GM23338 (cell line): ENCODE results near the gene COX7B. TPM values are rescaled to one million over a fixed set of nuclear protein-coding genes. Genes with fewer than 3 reads are reported as not detected.

Experiments used
- polyA plus RNA-seq: library from polyadenylated mRNA; unstranded; fragments of >200 nt; fragmentation: Nextera tagmentation; extraction: Ambion mirVana; gene quantifications from 2 replicates; pipeline ENCODE4 v1.2.1, GENCODE V29; 2016
- small RNA-seq: library from RNA; depleted of rRNA; stranded (forward); fragments of <200 nt; gene quantifications from one replicate; pipeline ENCODE3, GENCODE V24; 2014; ENCODE audit warnings: low replicate concordance
- total RNA-seq: library from RNA; depleted of rRNA; stranded (reverse); fragments of >200 nt; shearing (Covaris generic); gene quantifications from 2 replicates; pipeline ENCODE4 v1.2.3, GENCODE V29; 2014; rRNA removed

Gene COX7B
- total and polyA plus RNA-seq, 2 experiments from 2014 or later: 411 to 1,029 TPM

Small RNA genes lying within 50 kb of the gene (small RNA-seq; reads per million reads assigned to genes)
- not detected for gene RN7SL460P

Other genes with a start within 250 kb of the COX7B start
- 123 and 162 TPM in 2 replicates for gene ATRX, start 113.3 kb upstream of the COX7B start, total RNA-seq
- gene ATRX, start 113.3 kb upstream of the COX7B start, polyA plus RNA-seq: 107 and 179 TPM in 2 replicates
- gene MAGT1, start 4.0 kb upstream of the COX7B start, total RNA-seq: 42.2 and 43.7 TPM in 2 replicates
- 22.2 and 23.4 TPM in 2 replicates for gene MAGT1, start 4.0 kb upstream of the COX7B start, polyA plus RNA-seq
- gene ATP7A, start 11.2 kb downstream of the COX7B start, total RNA-seq: 2.5 and 3.1 TPM in 2 replicates
- 1.5 and 2.2 TPM in 2 replicates for gene ATP7A, start 11.2 kb downstream of the COX7B start, polyA plus RNA-seq
- gene PGAM4, start 70.2 kb downstream of the COX7B start, total RNA-seq: 0.35 and 0.52 TPM in 2 replicates
- gene PGAM4, start 70.2 kb downstream of the COX7B start, polyA plus RNA-seq: not detected in 2 replicates
- 336 and 393 TPM in 2 replicates for gene PGK1, start 204.8 kb downstream of the COX7B start, total RNA-seq
- gene PGK1, start 204.8 kb downstream of the COX7B start, polyA plus RNA-seq: 249 and 262 TPM in 2 replicates
- 37.8 and 44.4 TPM in 2 replicates for gene TAF9B, start 240.2 kb downstream of the COX7B start, total RNA-seq
- gene TAF9B, start 240.2 kb downstream of the COX7B start, polyA plus RNA-seq: 17.5 and 23.1 TPM in 2 replicates